ENCODE data around the gene ZKSCAN5.

ZKSCAN5 gene

GRCh38 chr7:99580778-99581332 lies 76.4 kb downstream of the ZKSCAN5 start:
- peak overlapping the region; percentile 49 for H3K4me3 ChIP-seq (ENCODE audit: low read depth, low read length)
